Measurements from ENCODE around the gene CTNNA2. TPM values are rescaled to one million over a fixed set of nuclear protein-coding genes. Genes with fewer than 3 reads are reported as not detected.

The CTNNA2 gene
- total RNA-seq, 1 experiment from 2014 or later = 5.5 TPM

DNA sequence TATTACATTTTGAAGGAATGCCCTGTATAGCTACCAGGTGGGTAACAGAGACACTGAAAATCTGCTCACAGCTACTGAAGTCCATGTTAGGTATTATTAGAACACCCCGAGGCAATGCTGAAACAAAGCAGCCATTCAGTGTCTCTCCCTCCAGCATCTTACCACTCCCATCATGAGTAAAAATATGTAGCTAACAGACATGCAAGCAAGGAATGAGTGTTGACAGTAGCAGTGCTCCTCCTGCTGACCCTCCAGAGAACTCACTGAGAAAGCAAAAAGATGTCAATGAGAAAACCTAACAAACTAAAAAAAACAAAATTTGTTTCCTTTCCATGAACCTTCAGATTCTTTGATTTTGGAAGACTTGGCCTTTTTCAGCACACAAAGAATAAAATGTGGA, 397.8 kb downstream of the CTNNA2 start:
- Histone ChIP-seq H2AFZ (ENCODE audit: low read length) (no peak overlapping the region), H3K79me2 (ENCODE audit: insufficient read depth, low read length) (no peaks in the 10 kb centered on the region), H3K9me3 (ENCODE audit: control insufficient read depth, low read depth, low read length) (no peaks in the 10 kb centered on the region), H4K20me1 (ENCODE audit: control insufficient read depth, insufficient read depth, insufficient read length) (no peaks in the 10 kb centered on the region), H2BK15ac (ENCODE audit: low read depth, low read length) (no peak overlapping the region), H3K27me3 (ENCODE audit: insufficient read depth, low read length) (no peaks in the 10 kb centered on the region), H3T11ph (ENCODE audit: low read length) (no peak overlapping the region), H3K4ac (ENCODE audit: low read depth, low read length) (no peak overlapping the region), H3K9ac (ENCODE audit: extremely low read depth, insufficient read length, low read length) (no peak overlapping the region), H3K14ac (ENCODE audit: insufficient read depth, low read length) (no peak overlapping the region), H3K4me1 (ENCODE audit: insufficient read depth, low read length) (no peaks in the 10 kb centered on the region), H2BK20ac (ENCODE audit: low read depth, low read length, poor library complexity, severe bottlenecking) (no peak overlapping the region), H3K23ac (ENCODE audit: insufficient read length, low read depth, low read length) (no peak overlapping the region), H2BK5ac (ENCODE audit: insufficient read length, low read length) (no peak overlapping the region), H2AK5ac (ENCODE audit: insufficient read length, low read length) (no peak overlapping the region), H2BK12ac (ENCODE audit: insufficient read length, low read depth, low read length) (no peak overlapping the region), H4K8ac (replicated peaks; ENCODE audit: insufficient read length, low read depth, low read length) (no peak overlapping the region), H4K5ac (ENCODE audit: insufficient read length, low read depth, low read length) (no peak overlapping the region), H4K91ac (ENCODE audit: insufficient read length, low read depth, low read length) (no peak overlapping the region), H3K18ac (ENCODE audit: insufficient read length, low read depth, low read length) (no peak overlapping the region), H3K56ac (ENCODE audit: insufficient read length, low read depth, low read length) (no peak overlapping the region), H3K23me2 (ENCODE audit: insufficient read length, low read depth, low read length, poor library complexity, severe bottlenecking) (no peaks in the 10 kb centered on the region), H2BK120ac (ENCODE audit: low read depth, low read length, poor library complexity, severe bottlenecking) (no peak overlapping the region), H3K27ac (ENCODE audit: insufficient read length, low read depth, low read length) (no peak overlapping the region), H3K4me2 (ENCODE audit: insufficient read depth, insufficient read length, low read length) (no peak overlapping the region), H3K79me1 (ENCODE audit: insufficient read depth, low read depth, low read length, poor library complexity, severe bottlenecking) (no peaks in the 10 kb centered on the region)
- WGBS (ENCODE audit: extremely low coverage, insufficient read length, low lambda C conversion rate) = no CpG with 5 or more reads among the region's 1 CpG
- no peaks in the 10 kb centered on the region for H3K9me3 Mint-ChIP-seq
- TF ChIP-seq, protein P1, sequence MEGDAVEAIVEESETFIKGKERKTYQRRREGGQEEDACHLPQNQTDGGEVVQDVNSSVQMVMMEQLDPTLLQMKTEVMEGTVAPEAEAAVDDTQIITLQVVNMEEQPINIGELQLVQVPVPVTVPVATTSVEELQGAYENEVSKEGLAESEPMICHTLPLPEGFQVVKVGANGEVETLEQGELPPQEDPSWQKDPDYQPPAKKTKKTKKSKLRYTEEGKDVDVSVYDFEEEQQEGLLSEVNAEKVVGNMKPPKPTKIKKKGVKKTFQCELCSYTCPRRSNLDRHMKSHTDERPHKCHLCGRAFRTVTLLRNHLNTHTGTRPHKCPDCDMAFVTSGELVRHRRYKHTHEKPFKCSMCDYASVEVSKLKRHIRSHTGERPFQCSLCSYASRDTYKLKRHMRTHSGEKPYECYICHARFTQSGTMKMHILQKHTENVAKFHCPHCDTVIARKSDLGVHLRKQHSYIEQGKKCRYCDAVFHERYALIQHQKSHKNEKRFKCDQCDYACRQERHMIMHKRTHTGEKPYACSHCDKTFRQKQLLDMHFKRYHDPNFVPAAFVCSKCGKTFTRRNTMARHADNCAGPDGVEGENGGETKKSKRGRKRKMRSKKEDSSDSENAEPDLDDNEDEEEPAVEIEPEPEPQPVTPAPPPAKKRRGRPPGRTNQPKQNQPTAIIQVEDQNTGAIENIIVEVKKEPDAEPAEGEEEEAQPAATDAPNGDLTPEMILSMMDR (conservative IDR thresholded peaks at IDR 0.05) = peak; percentile 49
- no peaks in the 10 kb centered on the region for H3K36me3 Mint-ChIP-seq (ENCODE audit: insufficient read depth in 1 of 3, low read depth in 3 of 3)
- H3K27me3 Mint-ChIP-seq (ENCODE audit: low read depth) = no peaks in the 10 kb centered on the region; the same call in 1 of the 2 replicates
- no peaks in the 10 kb centered on the region for H3K4me1 Mint-ChIP-seq
- DNase-seq = no peak
- H3K4me3 Mint-ChIP-seq = no peak overlapping the region
- no peak overlapping the region for H3K27ac Mint-ChIP-seq

All from H9 (cell line).